Frontal cortex (tissue), 4 donors: Measurements from ENCODE around the gene GMEB2. TPM values are rescaled to one million over a fixed set of nuclear protein-coding genes. Genes with fewer than 3 reads are reported as not detected.
A peak's percentile ranks its signal among the peaks of the same experiment; 100 is the strongest.

Source experiments
- DNase-seq, 2 donors: peaks; one replicate each; pipeline ENCODE4 v3.0.0; 2012; ENCODE audit warnings: low spot score in 2 of 2
- FAIRE-seq: peaks from 2 replicates; lab custom pipeline; 2012; peaks lifted over from hg19 to GRCh38; lab: Jason Lieb, UNC
- total RNA-seq: library from RNA; depleted of rRNA; stranded (reverse); fragments of >200 nt; gene quantifications from one replicate; pipeline ENCODE4 v1.2.3, GENCODE V29; 2014
- donor health status: control.
- donor health status: control.
- donor health status: control.

The GMEB2 gene
- total RNA-seq, 1 donor from 2014 or later = 6.1 TPM

- FAIRE-seq (no peak), DNase-seq (no peak)
Observed at GRCh38 chr20:63594043-63594561, 32.8 kb downstream of the GMEB2 start.

GRCh38 chr20:63592661-63593060, 34.2 kb downstream of the GMEB2 start:
- no peak for FAIRE-seq

GRCh38 chr20:63591786-63592355, 35.0 kb downstream of the GMEB2 start:
- DNase-seq = no peak
- FAIRE-seq = no peak

More at GRCh38 chr20:63592661-63593060, 34.2 kb downstream of the GMEB2 start:
- DNase-seq = no peak

- FAIRE-seq (no peak), DNase-seq (no peak)
Observed at GRCh38 chr20:63591147-63591533, 35.8 kb downstream of the GMEB2 start.

GRCh38 chr20:63590218-63591146, 36.4 kb downstream of the GMEB2 start:
- no peak for FAIRE-seq
- DNase-seq = no peak

GRCh38 chr20:63589261-63590217, 37.4 kb downstream of the GMEB2 start:
- DNase-seq (no peak), FAIRE-seq (no peak)

- FAIRE-seq (no peak), DNase-seq (no peak)
Observed at GRCh38 chr20:63588641-63589041, 38.3 kb downstream of the GMEB2 start.

- DNase-seq (no peak), FAIRE-seq (no peak)
Observed at GRCh38 chr20:63587776-63588591, 38.9 kb downstream of the GMEB2 start.

- FAIRE-seq (no peak), DNase-seq (no peak)
Observed at GRCh38 chr20:63587256-63587655, 39.6 kb downstream of the GMEB2 start.

- DNase-seq (no peak), FAIRE-seq (no peak)
Observed at GRCh38 chr20:63586797-63587196, 40.1 kb downstream of the GMEB2 start.

GRCh38 chr20:63585616-63586565, 41.0 kb downstream of the GMEB2 start:
- FAIRE-seq (no peak), DNase-seq (no peak)

- FAIRE-seq = no peak
Observed at GRCh38 chr20:63582382-63583063, 44.4 kb downstream of the GMEB2 start.

GRCh38 chr20:63580796-63581461, 46.0 kb downstream of the GMEB2 start:
- DNase-seq (peak in 1 of 2 donors; percentile 58), FAIRE-seq (no peak)

More at GRCh38 chr20:63582382-63583063, 44.4 kb downstream of the GMEB2 start:
- no peak for DNase-seq

GRCh38 chr20:63579017-63579694, 47.7 kb downstream of the GMEB2 start:
- FAIRE-seq = no peak
- no peak for DNase-seq

- DNase-seq (no peak), FAIRE-seq (no peak)
Observed at GRCh38 chr20:63578224-63579016, 48.5 kb downstream of the GMEB2 start.
